Panc1 (cell line): ENCODE measurements around the gene KMT2D. TPM values are rescaled to one million over a fixed set of nuclear protein-coding genes. Genes with fewer than 3 reads are reported as not detected.

ENCODE experiments used
- ATAC-seq: fragments of 200-7000 bp; cut with Tn5 transposase; 2 replicates; pipeline ENCODE4 v1.9.1; 2020; ENCODE audit warnings: mild to moderate bottlenecking, moderate library complexity
- BruUV-seq: library from RNA; stranded (reverse); fragments of 400-500 nt; replicated peaks from 2 replicates; lab custom pipeline; 2021; lab: Mats Ljungman, UMichigan
- CTCF ChIA-PET: fragments of 300-600 bp; sonication (Branson Sonifier 250); formaldehyde crosslinking; loops from one replicate; lab custom pipeline; 2022; ENCODE audit warnings: antibody characterized with exemption; lab: Charles Lee
- POLR2A ChIA-PET: fragments of 300-600 bp; sonication (Branson Sonifier 250); formaldehyde crosslinking; loops from one replicate; lab custom pipeline; 2022; ENCODE audit warnings: antibody characterized with exemption; lab: Charles Lee
- DNase-seq: peaks from one replicate; pipeline ENCODE4 v3.0.0-alpha.2; 2010; ENCODE audit warnings: low read depth, low spot score
- H3K27ac ChIP-seq: 2 replicates; pipeline ENCODE4 v1.5.1; 2011; ENCODE audit warnings: mild to moderate bottlenecking, low read length, inconsistent platforms
- H3K27me3 ChIP-seq: fragments of 200-500 bp; sonication (Bioruptor generic); 2 replicates; pipeline ENCODE4 v1.6.0; 2014; ENCODE audit warnings: low read length, inconsistent platforms; ENCODE audit not compliant: control insufficient read depth, insufficient read depth
- H3K36me3 ChIP-seq: fragments of 200-500 bp; sonication (Bioruptor generic); 2 replicates; pipeline ENCODE4 v1.5.1; 2014; ENCODE audit warnings: inconsistent platforms, mild to moderate bottlenecking, low read length, moderate library complexity; ENCODE audit not compliant: control insufficient read depth, insufficient read depth
- H3K4me1 ChIP-seq: 2 replicates; pipeline ENCODE4 v1.5.1; 2011; ENCODE audit warnings: inconsistent platforms, mild to moderate bottlenecking, low read length, moderate library complexity; ENCODE audit not compliant: control insufficient read depth, insufficient read depth
- H3K4me3 ChIP-seq, 2 experiments: 2 replicates each; pipeline ENCODE4 v1.5.1; 2011 to 2012; ENCODE audit warnings: low read depth in 2 of 2, low read length in 2 of 2, mild to moderate bottlenecking in 2 of 2, inconsistent platforms in 1 of 2, moderate library complexity in 1 of 2
- H3K9me3 ChIP-seq: fragments of 200-500 bp; sonication (Bioruptor generic); 2 replicates; pipeline ENCODE4 v1.5.1; 2014; ENCODE audit warnings: low read depth, mild to moderate bottlenecking, inconsistent platforms, low read length, moderate library complexity; ENCODE audit not compliant: control insufficient read depth, insufficient read depth
- POLR2AphosphoS5 ChIP-seq: IDR thresholded peaks from 2 replicates; pipeline ENCODE4 v1.6.1; 2012; ENCODE audit warnings: mild to moderate bottlenecking, low read depth, low read length, moderate library complexity
- SIN3A ChIP-seq: IDR thresholded peaks from 2 replicates; pipeline ENCODE4 v1.6.1; 2012; ENCODE audit warnings: low read depth, mild to moderate bottlenecking, low read length, moderate library complexity, borderline replicate concordance; ENCODE audit not compliant: insufficient read depth
- TCF7L2 ChIP-seq: IDR thresholded peaks from 2 replicates; pipeline ENCODE4 v1.6.1; 2011; ENCODE audit warnings: mild to moderate bottlenecking, low read depth, low read length, inconsistent platforms
- in situ Hi-C: cut with HindIII; loops from 2 replicates; pipeline ENCODE4 v1.10.0; 2016; ENCODE audit warnings: low sequenced_read_pairs, low pct_unique_long_range_greater_than_20kb
- intact Hi-C: fragments of 100-400 bp; cut with micrococcal nuclease; formaldehyde crosslinking; loops from one replicate; pipeline ENCODE4 v1.10.0; 2022; ENCODE audit not compliant: unreplicated experiment
- total RNA-seq: library from RNA; stranded (reverse); gene quantifications from one replicate; pipeline ENCODE4 v1.2.1, GENCODE V29; 2021; ENCODE audit not compliant: unreplicated experiment
- TF ChIP-seq, protein P1 (sequence below), 2 experiments: IDR thresholded peaks; 2 replicates each; pipeline ENCODE4 v1.6.1; 2011 to 2012; ENCODE audit warnings: low read depth in 2 of 2, control low read depth in 1 of 2, low read length in 1 of 2, mild to moderate bottlenecking in 1 of 2, moderate library complexity in 1 of 2; ENCODE audit not compliant: insufficient read depth in 1 of 2
- TF ChIP-seq, protein P2 (sequence below): fragments of 450-650 bp; IDR thresholded peaks from 2 replicates; pipeline ENCODE4 v1.5.1; 2017; ENCODE audit warnings: mild to moderate bottlenecking

Gene KMT2D
- total RNA-seq, 1 experiment from 2014 or later: 64.7 TPM

DNA sequence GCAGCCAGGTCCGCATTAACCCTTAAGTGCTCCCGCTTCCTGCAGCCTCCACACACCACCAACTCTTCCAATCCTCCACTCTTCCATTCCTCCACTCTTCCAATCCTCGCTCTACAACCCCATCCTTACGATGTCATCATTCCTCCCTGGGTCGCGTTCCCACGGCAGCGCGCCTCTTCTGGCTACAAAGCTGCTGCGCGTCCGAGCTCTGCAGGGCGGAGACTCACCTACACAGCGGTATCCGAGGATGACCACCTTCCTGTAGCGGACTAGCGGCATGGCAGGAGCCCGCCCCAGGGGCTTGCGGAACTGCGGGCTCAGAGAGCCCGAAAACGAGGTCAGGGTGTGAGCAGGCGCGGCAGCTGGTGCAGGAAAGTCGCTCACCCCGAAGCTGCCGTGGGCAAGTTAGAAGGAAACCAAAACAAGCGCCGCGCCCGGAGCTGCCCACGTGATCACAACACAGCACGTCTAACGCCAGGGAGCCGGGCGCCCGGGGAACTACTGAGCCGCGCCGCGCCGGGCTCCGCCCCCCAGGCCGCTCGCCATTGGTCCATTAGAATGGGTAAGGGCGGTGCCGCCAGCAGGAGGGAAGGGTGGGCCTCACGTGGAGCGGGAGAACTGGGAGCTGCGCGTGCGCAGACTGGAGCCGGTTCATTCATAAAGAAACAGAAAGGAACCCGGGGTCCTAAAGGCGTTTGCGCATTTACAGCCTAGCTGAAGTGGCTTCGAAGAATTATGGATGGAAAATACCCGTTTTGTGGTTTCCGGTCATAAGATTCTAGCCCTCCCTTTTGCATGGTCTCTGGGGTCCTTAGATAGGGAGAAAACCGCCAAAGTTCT lies 9.1 kb upstream of the KMT2D start, which contains the start of gene RHEBL1:
Gene RHEBL1 (minus strand): TSS at position 473 of the 840 bp plus-strand sequence. CDS start 194 bp downstream, at position 279.
- intact Hi-C loops: no loop called here
- Histone ChIP-seq H3K4me3 (peak within 1 kb of the TSS; percentile 71 to 97), H3K9me3 (no peaks in the 10 kb centered on the region), H3K27ac (peak within 1 kb of the TSS; percentile 90), H3K36me3 (no peaks in the 10 kb centered on the region), H3K27me3 (no peaks in the 10 kb centered on the region), H3K4me1 (peaks cover 8% of the 10 kb centered on the region)
- no TSS peak for BruUV-seq
- ChIA-PET POLR2A (interaction anchor here (0.6 kb wide), 1 partner anchor 50 kb away, joined by 9 read pairs; no protein-coding TSS in a partner anchor), CTCF (interaction anchor here (0.6 to 1.0 kb wide), 8 partner anchors 18 to 650 kb away, joined by 3 to 11 read pairs (median 4); no protein-coding TSS in a partner anchor)
- ATAC-seq (peak; percentile 100), DNase-seq (peak; percentile 86)
- in situ Hi-C loops: no loop called here
- TF ChIP-seq POLR2AphosphoS5: peak; percentile 52; the same call in 1 of the 2 replicates
- TF ChIP-seq, protein P1, sequence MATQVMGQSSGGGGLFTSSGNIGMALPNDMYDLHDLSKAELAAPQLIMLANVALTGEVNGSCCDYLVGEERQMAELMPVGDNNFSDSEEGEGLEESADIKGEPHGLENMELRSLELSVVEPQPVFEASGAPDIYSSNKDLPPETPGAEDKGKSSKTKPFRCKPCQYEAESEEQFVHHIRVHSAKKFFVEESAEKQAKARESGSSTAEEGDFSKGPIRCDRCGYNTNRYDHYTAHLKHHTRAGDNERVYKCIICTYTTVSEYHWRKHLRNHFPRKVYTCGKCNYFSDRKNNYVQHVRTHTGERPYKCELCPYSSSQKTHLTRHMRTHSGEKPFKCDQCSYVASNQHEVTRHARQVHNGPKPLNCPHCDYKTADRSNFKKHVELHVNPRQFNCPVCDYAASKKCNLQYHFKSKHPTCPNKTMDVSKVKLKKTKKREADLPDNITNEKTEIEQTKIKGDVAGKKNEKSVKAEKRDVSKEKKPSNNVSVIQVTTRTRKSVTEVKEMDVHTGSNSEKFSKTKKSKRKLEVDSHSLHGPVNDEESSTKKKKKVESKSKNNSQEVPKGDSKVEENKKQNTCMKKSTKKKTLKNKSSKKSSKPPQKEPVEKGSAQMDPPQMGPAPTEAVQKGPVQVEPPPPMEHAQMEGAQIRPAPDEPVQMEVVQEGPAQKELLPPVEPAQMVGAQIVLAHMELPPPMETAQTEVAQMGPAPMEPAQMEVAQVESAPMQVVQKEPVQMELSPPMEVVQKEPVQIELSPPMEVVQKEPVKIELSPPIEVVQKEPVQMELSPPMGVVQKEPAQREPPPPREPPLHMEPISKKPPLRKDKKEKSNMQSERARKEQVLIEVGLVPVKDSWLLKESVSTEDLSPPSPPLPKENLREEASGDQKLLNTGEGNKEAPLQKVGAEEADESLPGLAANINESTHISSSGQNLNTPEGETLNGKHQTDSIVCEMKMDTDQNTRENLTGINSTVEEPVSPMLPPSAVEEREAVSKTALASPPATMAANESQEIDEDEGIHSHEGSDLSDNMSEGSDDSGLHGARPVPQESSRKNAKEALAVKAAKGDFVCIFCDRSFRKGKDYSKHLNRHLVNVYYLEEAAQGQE (IDR thresholded peaks at IDR 0.05; ENCODE audit: insufficient read depth in 1 of 2, low read depth in 2 of 2, low read length in 1 of 2): no peak
- TF ChIP-seq TCF7L2: peak; percentile 96
- TF ChIP-seq SIN3A: peak; percentile 77; the same call in 1 of the 2 replicates
- TF ChIP-seq, protein P2, sequence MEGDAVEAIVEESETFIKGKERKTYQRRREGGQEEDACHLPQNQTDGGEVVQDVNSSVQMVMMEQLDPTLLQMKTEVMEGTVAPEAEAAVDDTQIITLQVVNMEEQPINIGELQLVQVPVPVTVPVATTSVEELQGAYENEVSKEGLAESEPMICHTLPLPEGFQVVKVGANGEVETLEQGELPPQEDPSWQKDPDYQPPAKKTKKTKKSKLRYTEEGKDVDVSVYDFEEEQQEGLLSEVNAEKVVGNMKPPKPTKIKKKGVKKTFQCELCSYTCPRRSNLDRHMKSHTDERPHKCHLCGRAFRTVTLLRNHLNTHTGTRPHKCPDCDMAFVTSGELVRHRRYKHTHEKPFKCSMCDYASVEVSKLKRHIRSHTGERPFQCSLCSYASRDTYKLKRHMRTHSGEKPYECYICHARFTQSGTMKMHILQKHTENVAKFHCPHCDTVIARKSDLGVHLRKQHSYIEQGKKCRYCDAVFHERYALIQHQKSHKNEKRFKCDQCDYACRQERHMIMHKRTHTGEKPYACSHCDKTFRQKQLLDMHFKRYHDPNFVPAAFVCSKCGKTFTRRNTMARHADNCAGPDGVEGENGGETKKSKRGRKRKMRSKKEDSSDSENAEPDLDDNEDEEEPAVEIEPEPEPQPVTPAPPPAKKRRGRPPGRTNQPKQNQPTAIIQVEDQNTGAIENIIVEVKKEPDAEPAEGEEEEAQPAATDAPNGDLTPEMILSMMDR: no peak

DNA sequence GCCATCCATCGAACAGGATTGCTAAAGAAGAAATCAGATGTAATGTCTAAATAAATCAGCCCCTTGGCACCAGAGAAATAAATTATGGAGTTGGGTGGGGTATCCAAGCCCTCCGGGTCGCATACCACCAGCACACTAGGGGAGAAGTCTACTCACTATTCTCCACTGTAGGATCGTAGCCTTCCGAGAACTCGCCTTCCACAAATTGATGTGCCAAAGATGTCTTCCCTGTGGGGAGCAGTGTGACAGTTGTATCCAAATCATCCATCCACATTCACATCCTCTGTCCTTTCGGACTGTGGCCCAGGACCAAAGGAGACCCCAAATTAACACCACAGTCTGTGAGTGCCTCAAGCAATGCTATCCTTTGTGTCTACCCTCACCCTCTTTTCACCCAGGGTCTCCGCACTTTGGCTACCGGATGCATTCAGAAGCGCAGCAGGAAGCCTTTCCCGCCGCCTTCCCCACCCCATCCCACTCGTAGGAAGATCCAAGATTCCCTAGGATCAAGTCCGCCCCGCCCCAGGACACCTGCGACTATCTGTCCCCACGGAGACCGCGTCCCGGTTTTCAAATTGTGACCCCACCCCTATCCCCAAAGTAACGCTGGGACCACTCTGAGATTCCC lies 8.4 kb upstream of the KMT2D start:
- CTCF ChIA-PET: no interaction called here
- POLR2A ChIA-PET: no interaction called here
- no peaks in the 10 kb centered on the region for H3K27me3 ChIP-seq
- DNase-seq (no peak), ATAC-seq (no peak; the same call in 1 of the 2 replicates)
- peaks cover 8% of the 10 kb centered on the region for H3K4me1 ChIP-seq
- H3K4me3 ChIP-seq: peak overlapping the region; percentile 71 to 97
- TSS peak; percentile 86 for BruUV-seq
- in situ Hi-C loops: no loop called here
- H3K9me3 ChIP-seq: no peaks in the 10 kb centered on the region
- intact Hi-C loops: no loop called here
- TF ChIP-seq SIN3A (no peak), TCF7L2 (no peak), POLR2AphosphoS5 (no peak)
- TF ChIP-seq, protein P2: no peak
- TF ChIP-seq, protein P1 (IDR thresholded peaks at IDR 0.05; ENCODE audit: insufficient read depth in 1 of 2, low read depth in 2 of 2, low read length in 1 of 2): no peak
- no peaks in the 10 kb centered on the region for H3K36me3 ChIP-seq
- peak overlapping the region; percentile 60 for H3K27ac ChIP-seq
